Upper lobe of right lung (tissue), 1 donor: ENCODE measurements around the gene C5orf58. TPM values are rescaled to one million over a fixed set of nuclear protein-coding genes. Genes with fewer than 3 reads are reported as not detected.

Source experiments
- ATAC-seq: fragments of 200-7000 bp; cut with Tn5 transposase; one replicate; pipeline ENCODE4 v1.9.1; 2020; ENCODE audit warnings: mild to moderate bottlenecking, moderate library complexity
- DNase-seq: peaks from one replicate; pipeline ENCODE4 v3.0.0-alpha.2; 2020
- H3K27ac ChIP-seq: fragments of 200-600 bp; one replicate; pipeline ENCODE4 v1.8.0; 2022
- H3K27me3 ChIP-seq: fragments of 200-600 bp; one replicate; pipeline ENCODE4 v1.8.0; 2022; ENCODE audit warnings: mild to moderate bottlenecking
- H3K36me3 ChIP-seq: fragments of 200-600 bp; one replicate; pipeline ENCODE4 v1.8.0; 2022
- H3K4me1 ChIP-seq: fragments of 200-600 bp; one replicate; pipeline ENCODE4 v1.8.0; 2022
- H3K4me3 ChIP-seq: fragments of 200-600 bp; one replicate; pipeline ENCODE4 v1.8.0; 2022; ENCODE audit warnings: mild to moderate bottlenecking
- H3K9me3 ChIP-seq: fragments of 200-600 bp; one replicate; pipeline ENCODE4 v1.8.0; 2022
- CTCF ChIP-seq: fragments of 200-600 bp; IDR thresholded peaks from one replicate; pipeline ENCODE4 v1.8.0; 2022; ENCODE audit warnings: antibody characterized with exemption
- intact Hi-C: fragments of 100-400 bp; cut with DNase I; formaldehyde crosslinking; loops from one replicate; pipeline ENCODE4 v1.11.0; 2022
- total RNA-seq: library from RNA; stranded (reverse); fragmentation: NEBNext Ultra II Directional; extraction: Animal tissue kit (Norgen Biotek cat#: 25700); gene quantifications from one replicate; pipeline ENCODE4 v1.2.1, GENCODE V29; 2021
- donor health status: DM: no; HTN: yes; CAD: no; lungs with severe emphysema.

The C5orf58 gene
- total RNA-seq, 1 donor from 2014 or later, result not detected

GRCh38 chr5:170217831-170218230 is 15.0 kb upstream of the C5orf58 start:
- H3K36me3 ChIP-seq, result no peaks in the 10 kb centered on the region
- no peaks in the 10 kb centered on the region for H3K9me3 ChIP-seq
- no peak overlapping the region for H3K27ac ChIP-seq
- no peak overlapping the region for H3K4me3 ChIP-seq
- ATAC-seq (no peak), DNase-seq (no peak)
- peaks cover 3% of the 10 kb centered on the region for H3K4me1 ChIP-seq
- TF ChIP-seq CTCF, result no peak
- intact Hi-C loops, result no loop called here
- H3K27me3 ChIP-seq, result no peaks in the 10 kb centered on the region

DNA sequence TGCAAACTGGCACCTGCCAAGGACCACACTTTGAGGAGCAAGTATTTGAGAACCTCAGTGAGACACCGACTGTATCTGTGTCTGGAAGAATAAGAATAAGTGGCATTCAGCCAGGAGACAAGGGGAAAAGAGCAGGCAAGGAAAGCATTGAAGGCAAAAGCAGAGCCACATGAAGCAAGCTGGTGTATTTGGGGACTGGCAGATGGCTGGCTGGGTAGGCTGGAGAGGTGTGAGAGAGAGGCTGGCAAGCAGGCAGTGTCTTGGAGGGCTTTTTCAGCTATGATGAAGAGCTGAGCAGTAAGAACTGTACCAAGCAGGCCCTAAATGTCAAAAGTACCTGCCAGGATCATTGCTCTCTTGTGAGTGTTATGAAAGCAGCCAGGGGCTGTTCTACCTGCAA is 14.1 kb upstream of the C5orf58 start:
- intact Hi-C loops, result no loop called here
- H3K27me3 ChIP-seq, result no peaks in the 10 kb centered on the region
- H3K27ac ChIP-seq, result no peak overlapping the region
- no peaks in the 10 kb centered on the region for H3K9me3 ChIP-seq
- ATAC-seq (no peak), DNase-seq (no peak)
- H3K4me3 ChIP-seq, result no peak overlapping the region
- no peaks in the 10 kb centered on the region for H3K36me3 ChIP-seq
- TF ChIP-seq CTCF, result no peak
- H3K4me1 ChIP-seq, result peaks cover 7% of the 10 kb centered on the region

DNA sequence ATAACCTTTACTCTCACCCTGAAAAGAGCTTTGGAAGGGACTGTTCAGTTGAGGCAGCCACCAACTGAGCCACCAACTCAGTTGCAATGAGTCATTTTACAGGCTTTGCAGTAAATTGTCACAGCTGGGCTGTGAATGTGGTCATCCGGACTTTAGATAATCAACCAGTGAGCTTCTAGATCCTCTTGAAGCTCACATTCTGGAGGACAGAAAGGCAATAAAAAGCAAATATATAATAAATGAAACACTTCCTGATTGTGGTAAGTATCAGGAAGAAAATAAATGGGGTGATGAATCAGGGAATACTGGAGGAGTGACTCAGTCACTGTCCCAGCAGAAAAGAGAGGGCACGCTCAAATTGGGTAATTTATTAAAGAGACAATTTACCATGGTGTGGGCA is 13.2 kb upstream of the C5orf58 start:
- TF ChIP-seq CTCF, result no peak
- intact Hi-C loops, result loop anchor here (10.0 kb wide), 1 partner anchor 205 kb away; no protein-coding TSS in a partner anchor
- H3K27ac ChIP-seq, result no peak overlapping the region
- no peak overlapping the region for H3K4me3 ChIP-seq
- no peak for ATAC-seq
- no peak for DNase-seq
- H3K36me3 ChIP-seq, result no peaks in the 10 kb centered on the region
- no peaks in the 10 kb centered on the region for H3K27me3 ChIP-seq
- no peaks in the 10 kb centered on the region for H3K9me3 ChIP-seq
- H3K4me1 ChIP-seq, result peaks cover 7% of the 10 kb centered on the region

- Histone ChIP-seq H3K27ac (no peak overlapping the region), H3K4me1 (peaks cover 7% of the 10 kb centered on the region), H3K4me3 (no peak overlapping the region), H3K27me3 (no peaks in the 10 kb centered on the region), H3K9me3 (no peaks in the 10 kb centered on the region), H3K36me3 (no peaks in the 10 kb centered on the region)
- no peak for ATAC-seq
- intact Hi-C loops, result loop anchor here (10.0 kb wide), 1 partner anchor 205 kb away; no protein-coding TSS in a partner anchor
- DNase-seq, result no peak
- no peak for TF ChIP-seq CTCF
These were observed 12.6 kb upstream of the C5orf58 start for GRCh38 chr5:170220191-170220590.

- Histone ChIP-seq H3K27me3 (no peaks in the 10 kb centered on the region), H3K4me1 (peaks cover 7% of the 10 kb centered on the region), H3K27ac (peak overlapping the region; percentile 52), H3K36me3 (no peaks in the 10 kb centered on the region), H3K9me3 (no peaks in the 10 kb centered on the region), H3K4me3 (no peak overlapping the region)
- no peak for TF ChIP-seq CTCF
- DNase-seq (no peak), ATAC-seq (no peak)
- intact Hi-C loops, result loop anchor here (10.0 kb wide), 1 partner anchor 203 kb away; no protein-coding TSS in a partner anchor
These were observed 11.5 kb upstream of the C5orf58 start for GRCh38 chr5:170221327-170221741.

DNA sequence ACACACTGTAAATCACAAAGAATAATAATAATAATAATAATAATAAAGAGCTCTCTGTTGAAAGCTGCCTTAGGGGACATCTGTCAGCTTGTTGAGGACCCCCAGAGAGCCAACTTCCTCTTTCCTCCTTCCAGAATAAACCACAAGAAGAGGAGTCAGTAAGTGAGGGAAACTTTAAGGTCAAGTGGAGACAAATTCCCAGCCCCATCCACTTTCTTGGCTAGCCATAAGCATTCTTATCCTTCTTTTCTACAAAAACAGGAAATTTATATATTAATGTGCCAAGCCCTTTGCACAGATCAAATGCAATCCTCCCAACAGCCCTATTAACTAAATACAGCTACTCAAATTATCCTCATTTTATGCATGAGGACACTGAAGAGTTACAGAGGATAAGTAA is 9.4 kb upstream of the C5orf58 start:
- no peak overlapping the region for H3K4me3 ChIP-seq
- no peak for TF ChIP-seq CTCF
- no peaks in the 10 kb centered on the region for H3K36me3 ChIP-seq
- intact Hi-C loops, result loop anchor here (10.0 kb wide), 1 partner anchor 201 kb away; no protein-coding TSS in a partner anchor
- H3K4me1 ChIP-seq, result peaks cover 7% of the 10 kb centered on the region
- DNase-seq (no peak), ATAC-seq (no peak)
- no peaks in the 10 kb centered on the region for H3K9me3 ChIP-seq
- H3K27me3 ChIP-seq, result no peaks in the 10 kb centered on the region
- no peak overlapping the region for H3K27ac ChIP-seq
